Measurements from ENCODE around the gene SETD2. TPM values are rescaled to one million over a fixed set of nuclear protein-coding genes. Genes with fewer than 3 reads are reported as not detected.

Gene SETD2
- total and polyA plus RNA-seq, 9 of the 15 experiments (the other 6 are each of a cell fraction or from before 2014, with no cell fraction given): 8.2 to 44.0 (median 33.6) TPM

GRCh38 chr3:47161983-47162696 is 1.8 kb downstream of the SETD2 start:
- Histone ChIP-seq H3K4me1 (replicated peaks in 1 of 2; ENCODE audit: control insufficient read depth in 2 of 2, insufficient read depth in 2 of 2, low read length in 2 of 2) (peaks cover 32 to 34% of the 10 kb centered on the region in 2 experiments; a peak in 4 of 5 replicates), H3K4me2 (ENCODE audit: insufficient read depth, low read length) (peak overlapping the region; percentile 92), H3K9me1 (ENCODE audit: control insufficient read depth, insufficient read depth, low read length) (no peaks in the 10 kb centered on the region), H3K9ac (ENCODE audit: insufficient read depth in 1 of 2, low read depth in 2 of 2, low read length in 2 of 2) (peak overlapping the region; percentile 96 to 99; a peak in 3 of 4 replicates), H3K27ac (ENCODE audit: extremely low read depth, low read depth, low read length) (peak overlapping the region; percentile 93), H3K27me3 (ENCODE audit: control insufficient read depth in 2 of 2, insufficient read depth in 2 of 2, low read length in 2 of 2) (no peaks in the 10 kb centered on the region), H4K20me1 (replicated peaks; ENCODE audit: control insufficient read depth, insufficient read depth, low read length) (peaks cover 17% of the 10 kb centered on the region), H3K79me2 (ENCODE audit: control insufficient read depth, insufficient read depth, low read length) (peaks cover 92% of the 10 kb centered on the region), H3K4me3 (peak overlapping the region; percentile 67), H3K36me3 (ENCODE audit: control insufficient read depth, insufficient read depth, low read length) (peaks cover 18% of the 10 kb centered on the region; the same call in 2 of the 3 replicates), H3K9me3 (replicated peaks; ENCODE audit: control insufficient read depth, insufficient read depth, low read depth, low read length) (no peaks in the 10 kb centered on the region), H2AFZ (ENCODE audit: low read depth, low read length) (no peak overlapping the region; the same call in 1 of the 2 replicates)
- FAIRE-seq (no peak), ATAC-seq (no peak), DNase-seq (ENCODE audit: extremely low read depth in 1 of 4, low spot score in 3 of 4) (no peak)
- no peak for TF ChIP-seq FOXP4 (CRISPR knock-in tag; IDR thresholded peaks at IDR 0.05; ENCODE audit: borderline replicate concordance)
- peak; percentile 56; the same call in 1 of the 2 replicates for TF ChIP-seq ZNF316 (IDR thresholded peaks at IDR 0.05)
- no peak for TF ChIP-seq ESRRA (IDR thresholded peaks at IDR 0.05; ENCODE audit: borderline replicate concordance, low read depth)
- TF ChIP-seq ARID3A (IDR thresholded peaks at IDR 0.05; ENCODE audit: borderline replicate concordance, low read depth, low read length): 0 out of 2 replicates have a peak, but pooled peaks have one; percentile 7
- TF ChIP-seq PBX2 (CRISPR knock-in tag; IDR thresholded peaks at IDR 0.05; ENCODE audit: low read depth): no peak
- TF ChIP-seq PBX2 (tag; conservative IDR thresholded peaks at IDR 0.05; ENCODE audit: low read depth): 0 out of 2 replicates have a peak, but pooled peaks have one; percentile 13
- 0 out of 2 replicates have a peak, but pooled peaks have one; percentile 37 for TF ChIP-seq HMBOX1 (IDR thresholded peaks at IDR 0.05)
- no peak for TF ChIP-seq CEBPG (CRISPR knock-in tag; IDR thresholded peaks at IDR 0.05)
- peak in 1 of 2 experiments; percentile 57; a peak in 1 of 4 replicates for TF ChIP-seq CEBPG (tag; conservative IDR thresholded peaks at IDR 0.05 in 1 of 2, IDR thresholded peaks at IDR 0.05 in 1 of 2)
- TF ChIP-seq CEBPB (tag; IDR thresholded peaks at IDR 0.05): peak; percentile 78
- POLR2A ChIA-PET: interaction anchor here (0.6 to 2.6 kb wide), 4 partner anchors 9 to 152 kb away, joined by 3 to 8 read pairs (median 4); no protein-coding TSS in a partner anchor
- in situ Hi-C loops (cut with MboI) (no loop called here), intact Hi-C loops (cut with micrococcal nuclease) (no loop called here)
- 10% methylated on average over 4 of the region's 4 CpGs for WGBS (ENCODE audit: insufficient coverage, low coverage, missing lambda C conversion rate)
- CTCF ChIA-PET (ENCODE audit: low intra/inter-chr PET ratio): no interaction called here
- no TSS peak for BruUV-seq (replicated peaks)
